Inflammatory macrophage treated with lipopolysaccharide for 4 hours (primary cell): Measurements from ENCODE around the gene CEP350.
"Not testable (repeated sequence)": the region's sequence is repeated elsewhere in the genome, so short reads cannot be mapped to it uniquely, and the experiment has no call there.

Source experiments
- DNase-seq: peaks from one replicate; pipeline ENCODE4 v3.0.0-alpha.2; 2020

Gene CEP350

DNA sequence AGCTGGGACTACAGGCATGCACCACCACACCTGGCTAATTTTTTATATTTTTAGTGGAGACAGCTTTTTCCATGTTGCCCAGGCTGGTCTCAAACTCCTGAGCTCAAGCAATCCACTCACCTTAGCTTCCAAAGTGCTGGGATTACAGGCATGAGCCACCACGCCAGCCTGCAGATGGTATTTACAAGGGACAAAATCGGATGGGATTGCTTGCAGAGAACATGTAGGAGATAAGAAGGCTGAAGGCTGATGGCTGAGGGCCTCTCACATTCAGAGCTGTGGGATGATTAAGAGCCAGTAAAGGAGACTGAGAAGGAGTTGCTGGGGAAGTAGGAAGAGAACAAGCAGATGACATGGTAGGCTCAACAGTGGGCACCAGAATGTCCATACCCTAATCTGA, 176.0 kb downstream of the CEP350 start:
- DNase-seq = no peak

DNA sequence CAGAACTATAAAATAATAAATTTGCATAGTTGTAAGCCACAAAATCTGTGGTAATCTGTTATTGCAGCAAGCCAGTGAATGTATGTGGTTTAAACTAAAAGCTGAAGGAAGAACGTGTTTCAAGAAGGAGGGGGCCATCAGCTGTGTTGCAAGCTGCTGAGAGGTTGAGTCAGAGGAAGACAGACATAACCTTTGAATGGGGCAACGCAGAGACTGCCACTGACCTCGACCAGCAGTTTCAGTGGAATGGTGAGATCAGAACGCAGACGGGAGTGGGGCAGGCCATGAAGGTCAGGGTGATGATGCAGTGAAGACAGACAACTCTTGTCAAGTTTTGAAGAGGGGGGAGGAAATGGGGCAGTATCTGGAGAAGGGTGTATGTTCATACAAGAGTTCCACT, 176.9 kb downstream of the CEP350 start:
- DNase-seq = peak; percentile 99

DNA sequence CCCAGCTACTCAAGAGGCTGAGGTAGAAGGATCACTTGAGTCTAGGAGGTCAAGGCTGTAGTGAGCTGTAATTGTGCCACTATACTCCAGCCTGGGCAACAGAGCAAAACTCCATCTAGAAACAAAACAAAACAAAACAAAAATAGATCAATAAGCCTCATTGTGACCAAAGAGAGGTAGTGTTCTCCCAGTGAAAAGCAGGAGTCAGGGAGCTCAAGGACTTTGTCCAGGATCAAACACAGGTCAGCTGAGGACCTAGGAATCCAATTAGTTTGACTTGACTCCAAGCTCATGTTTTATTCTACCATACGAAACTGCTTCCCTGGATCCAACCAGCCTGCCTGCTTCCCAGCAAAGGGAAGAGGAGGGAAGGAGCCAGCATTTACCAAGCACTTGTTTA, 178.6 kb downstream of the CEP350 start:
- DNase-seq = no peak

DNA sequence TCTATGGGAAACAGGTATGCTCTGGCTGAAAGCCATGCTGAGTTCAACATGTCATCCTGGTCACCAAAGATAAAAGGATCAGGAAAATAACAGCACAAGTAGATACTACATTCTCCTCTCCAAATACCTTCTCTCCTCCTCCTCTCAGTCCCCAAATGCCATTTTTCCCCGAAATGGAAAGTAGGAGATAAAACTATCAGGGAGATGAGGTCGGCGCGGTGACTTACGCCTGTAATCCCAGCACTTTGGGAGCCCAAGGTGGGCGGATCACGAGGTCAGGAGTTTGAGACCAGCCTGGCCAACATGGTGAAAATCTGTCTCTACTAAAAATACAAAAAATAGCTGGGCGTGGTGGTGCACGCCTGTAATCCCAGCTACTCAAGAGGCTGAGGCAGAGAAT, 179.1 kb downstream of the CEP350 start:
- DNase-seq = not testable (repeated sequence)

DNA sequence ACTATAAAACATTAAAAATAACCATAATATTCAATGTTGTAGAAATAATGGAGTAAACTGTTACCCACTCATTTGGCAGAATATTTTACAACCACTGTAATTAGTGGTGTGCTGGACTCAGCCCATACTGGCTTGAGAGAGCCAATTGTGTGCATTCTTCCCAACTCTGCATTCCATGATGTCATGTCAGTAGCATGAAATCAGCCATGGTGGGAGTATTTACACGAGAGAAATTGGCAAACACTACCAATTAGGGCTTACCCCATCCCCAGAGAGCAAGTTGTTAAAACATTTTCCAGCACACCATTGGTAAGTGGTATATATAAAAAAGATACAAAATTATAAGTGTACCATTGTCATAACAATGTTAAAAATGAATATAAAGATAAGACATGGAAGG, 180.9 kb downstream of the CEP350 start:
- no peak for DNase-seq

DNA sequence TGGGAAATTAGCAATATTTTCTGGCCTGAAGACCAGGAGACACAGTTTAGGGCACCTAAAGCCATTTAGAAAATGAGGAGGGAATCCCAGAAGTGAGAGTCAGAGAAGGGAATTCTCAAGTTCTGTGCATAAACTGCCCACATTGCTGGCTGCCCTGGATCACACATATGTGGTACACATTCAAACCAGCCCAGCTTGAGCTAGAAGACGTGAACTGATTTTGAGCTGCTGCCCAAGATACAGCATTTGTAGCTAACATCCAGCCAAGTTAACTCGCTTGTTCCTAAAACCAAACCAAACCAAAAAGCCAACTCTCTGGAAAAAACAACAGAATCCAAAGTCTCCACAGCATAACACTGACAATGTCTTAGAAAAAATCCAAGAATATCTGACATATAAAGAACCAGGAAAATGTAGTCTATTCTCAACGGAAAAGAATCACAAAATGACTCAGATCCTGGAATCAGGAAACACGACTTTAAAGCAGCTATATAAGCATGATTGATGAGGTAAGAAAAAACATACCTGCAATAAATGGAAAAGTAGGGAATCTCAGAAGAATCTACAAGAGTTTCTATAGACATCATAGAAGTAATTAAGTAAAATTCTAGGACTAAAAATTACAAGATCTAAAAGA, 181.8 kb downstream of the CEP350 start:
- no peak for DNase-seq

DNA sequence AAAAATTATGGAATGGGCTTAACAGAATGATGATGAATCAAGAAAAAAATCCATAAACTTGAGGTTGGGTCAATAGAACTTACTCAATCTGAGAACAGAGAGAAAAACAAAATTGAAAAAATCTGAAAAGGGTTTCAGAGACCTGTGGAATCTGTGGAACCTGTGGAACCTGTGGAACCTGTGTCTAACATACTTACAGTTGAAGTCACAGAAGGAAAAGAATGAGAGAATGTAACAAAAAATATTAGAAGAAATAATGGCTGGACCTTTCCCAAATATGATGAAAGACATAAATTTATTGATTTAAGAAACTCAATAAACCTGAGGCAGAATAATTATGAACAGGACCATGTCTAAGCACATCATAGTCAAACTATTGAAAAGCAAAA, 182.4 kb downstream of the CEP350 start:
- no peak for DNase-seq

DNA sequence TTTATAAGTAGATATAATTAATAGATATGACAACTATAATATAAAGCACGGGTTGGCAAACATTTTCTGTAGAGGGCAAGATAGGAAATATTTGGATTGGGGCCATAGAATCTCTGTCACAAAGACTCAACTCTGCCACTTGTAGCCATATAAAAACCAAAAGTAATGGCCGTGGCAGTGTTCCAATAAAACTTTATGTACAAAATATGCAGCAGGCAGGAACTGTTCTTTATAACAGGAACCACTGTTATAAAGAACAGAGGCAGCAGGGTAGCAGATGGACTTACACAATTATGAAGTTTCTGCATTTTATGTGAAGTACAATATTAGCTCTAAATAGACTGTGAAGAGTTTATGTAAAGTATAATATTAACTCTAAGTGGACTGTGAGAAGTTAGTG, 183.2 kb downstream of the CEP350 start:
- DNase-seq = peak; percentile 69

DNA sequence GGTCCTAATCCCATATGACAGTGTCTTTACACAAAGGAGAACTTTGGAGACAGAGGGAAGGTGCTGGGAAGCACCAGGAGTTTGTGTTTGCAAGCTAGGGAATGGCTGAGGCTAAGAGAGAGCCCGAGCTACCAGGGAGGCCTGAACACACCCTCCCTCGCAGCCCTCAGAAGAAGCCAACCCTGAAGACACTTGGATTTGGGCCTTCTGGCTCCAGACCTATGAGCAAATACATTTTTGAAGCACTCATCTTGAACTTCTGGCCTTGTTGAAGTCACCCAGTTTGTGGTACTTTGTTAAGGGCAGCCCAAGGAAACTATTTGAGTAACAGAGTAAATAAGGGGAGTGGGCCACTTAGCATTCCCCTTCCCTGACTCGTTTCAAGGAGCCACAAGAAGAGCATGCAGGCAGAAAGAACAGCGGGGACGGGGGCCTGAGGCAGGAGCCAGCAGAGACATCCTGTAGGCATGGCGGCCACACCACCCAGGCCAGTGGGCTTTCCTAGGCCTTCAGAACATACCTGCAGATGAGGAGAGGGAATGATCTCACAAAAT, 186.8 kb downstream of the CEP350 start:
- DNase-seq = no peak

DNA sequence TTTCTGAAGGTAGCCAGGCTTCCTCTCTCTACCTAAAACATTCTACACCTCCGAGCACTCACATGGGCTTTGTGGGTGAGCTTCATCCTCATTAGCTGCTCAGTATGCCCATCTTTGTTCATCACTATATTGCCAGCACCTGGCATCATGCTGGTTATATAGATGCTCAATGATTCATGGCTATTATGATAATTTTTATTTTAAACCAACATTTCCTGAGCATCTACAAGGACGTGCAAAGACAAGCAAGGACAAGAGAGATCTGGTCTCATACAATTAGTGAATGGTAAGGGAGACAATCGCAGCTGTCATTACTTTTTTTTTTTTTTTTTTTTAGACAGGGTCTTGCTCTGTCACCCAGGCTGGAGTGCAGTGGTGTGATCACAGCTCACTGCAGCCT, 188.7 kb downstream of the CEP350 start:
- no peak for DNase-seq

DNA sequence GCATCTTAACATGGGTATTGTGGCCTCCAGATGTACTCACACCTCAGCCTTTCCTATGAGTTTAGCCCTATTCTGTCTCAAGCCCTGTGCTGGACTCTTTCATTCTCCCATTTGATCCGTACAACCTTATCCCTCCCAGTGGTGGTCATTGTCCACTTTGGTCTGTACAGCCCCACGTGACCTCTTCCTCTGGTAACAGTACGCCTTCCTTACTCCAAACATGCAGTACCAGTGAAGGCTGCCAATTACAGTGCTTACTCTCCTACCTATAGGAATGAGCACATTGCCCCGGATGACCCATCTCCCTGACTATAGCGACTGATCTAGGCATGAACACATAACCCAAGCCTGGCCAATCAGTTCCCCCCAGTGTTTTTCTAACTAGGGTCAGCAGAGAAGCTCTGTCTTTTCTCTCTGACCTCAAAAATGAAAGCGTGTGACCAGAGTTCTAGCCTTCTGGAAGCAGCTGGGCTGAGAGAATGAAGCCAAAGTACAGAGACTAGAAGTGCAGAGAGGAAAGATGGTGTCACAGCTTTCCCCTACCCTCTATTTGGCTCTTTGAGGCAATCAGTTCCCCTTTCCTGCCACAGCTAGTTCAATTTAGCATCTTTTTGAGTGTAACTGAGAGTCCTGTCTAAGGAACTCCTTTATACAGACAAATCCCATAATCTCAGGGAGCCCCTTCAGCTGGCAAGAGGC, 190.2 kb downstream of the CEP350 start:
- no peak for DNase-seq

DNA sequence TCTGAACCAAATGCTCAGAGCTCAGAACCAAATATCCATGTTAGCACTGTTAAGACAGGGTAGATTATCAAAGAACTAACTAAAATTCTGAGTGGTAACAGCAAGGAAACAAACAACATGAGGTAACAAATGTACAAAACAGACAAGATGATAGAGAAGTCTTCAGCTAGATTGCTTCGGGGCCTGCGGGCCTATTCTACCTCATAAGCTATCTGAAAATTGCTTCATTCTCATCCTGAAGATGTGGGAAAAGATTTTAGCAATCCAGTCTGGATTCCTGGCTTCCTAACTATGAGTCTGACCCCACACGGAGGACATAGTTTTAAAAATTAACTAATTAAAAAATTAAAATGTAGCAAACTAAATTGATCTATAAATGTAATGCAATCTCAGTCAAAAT, 190.8 kb downstream of the CEP350 start:
- no peak for DNase-seq

DNA sequence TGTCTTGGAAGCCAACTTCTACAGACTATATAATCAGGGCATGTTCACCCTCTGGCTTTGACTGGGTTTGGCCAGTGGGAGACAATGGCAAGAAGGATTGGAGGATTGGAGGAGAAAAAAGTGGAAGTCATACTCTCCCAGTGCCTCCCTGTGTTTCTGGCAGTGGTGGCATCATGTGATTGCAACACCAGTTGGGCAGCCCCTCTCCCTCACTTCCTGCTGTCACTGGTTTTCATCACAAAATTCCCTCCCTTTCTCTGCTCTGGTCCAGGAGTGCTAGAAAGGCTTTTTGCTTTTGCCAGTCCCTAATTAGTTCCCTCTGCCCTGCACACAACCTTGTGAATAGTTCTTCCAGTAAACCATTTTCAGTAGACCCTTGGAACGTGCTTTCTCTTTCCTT, 196.4 kb downstream of the CEP350 start:
- peak; percentile 77 for DNase-seq

DNA sequence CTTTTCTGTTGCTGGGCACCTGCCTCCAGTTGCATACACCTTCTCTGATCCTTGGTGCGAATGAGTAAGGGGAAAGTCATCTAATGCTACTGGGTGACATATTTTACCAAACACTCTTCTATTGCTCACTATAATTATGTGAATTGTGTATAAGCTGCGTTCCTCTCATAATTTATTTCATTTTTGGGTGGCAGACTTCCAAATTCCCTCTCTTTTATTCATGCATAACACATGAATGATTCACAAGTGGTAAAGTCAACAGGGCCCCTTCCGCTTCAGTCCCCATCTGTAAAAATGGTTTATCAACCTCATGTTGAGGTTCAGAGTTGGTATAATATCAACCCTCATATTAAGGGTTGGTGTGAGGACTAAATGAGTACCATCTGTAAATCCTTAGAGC, 196.9 kb downstream of the CEP350 start:
- DNase-seq = no peak

DNA sequence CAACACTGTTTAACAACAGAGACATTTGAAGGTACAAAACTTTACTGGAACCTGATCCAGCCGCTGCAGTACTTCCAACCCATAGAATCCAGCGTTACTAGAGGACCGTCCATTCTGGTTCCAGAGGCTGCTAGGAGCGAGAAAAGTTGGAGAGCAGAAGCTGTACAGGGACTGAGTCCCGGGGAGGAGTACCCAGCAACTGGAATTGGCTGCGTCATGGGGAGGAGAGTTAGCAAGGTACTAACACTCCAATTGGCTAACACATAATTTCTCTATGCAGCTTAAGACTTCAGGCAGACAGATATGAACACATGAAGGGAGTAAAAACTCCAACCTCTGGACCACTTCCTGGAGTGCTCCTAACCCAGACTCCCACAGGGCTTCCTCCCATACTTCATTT, 198.0 kb downstream of the CEP350 start:
- DNase-seq = no peak

DNA sequence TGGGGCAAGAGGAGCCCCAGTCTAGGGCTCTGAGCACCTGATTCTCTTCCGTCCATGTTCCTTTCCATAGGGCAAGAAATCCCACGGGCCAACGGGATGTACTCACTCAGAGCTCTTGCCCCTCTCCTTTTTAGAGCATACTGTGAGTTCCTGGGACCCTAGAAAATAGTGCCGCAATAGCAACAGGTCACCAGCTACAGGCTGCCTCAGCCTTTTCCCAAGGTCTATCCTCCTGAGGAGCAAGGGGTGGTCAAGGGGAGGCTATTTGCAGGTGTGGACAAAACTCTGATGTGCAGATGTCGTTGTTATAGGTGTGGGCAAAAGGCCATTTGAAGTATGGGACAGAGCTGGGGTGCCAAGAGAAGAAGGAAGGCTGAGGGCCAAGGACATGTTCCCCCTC, 198.4 kb downstream of the CEP350 start:
- DNase-seq = no peak

DNA sequence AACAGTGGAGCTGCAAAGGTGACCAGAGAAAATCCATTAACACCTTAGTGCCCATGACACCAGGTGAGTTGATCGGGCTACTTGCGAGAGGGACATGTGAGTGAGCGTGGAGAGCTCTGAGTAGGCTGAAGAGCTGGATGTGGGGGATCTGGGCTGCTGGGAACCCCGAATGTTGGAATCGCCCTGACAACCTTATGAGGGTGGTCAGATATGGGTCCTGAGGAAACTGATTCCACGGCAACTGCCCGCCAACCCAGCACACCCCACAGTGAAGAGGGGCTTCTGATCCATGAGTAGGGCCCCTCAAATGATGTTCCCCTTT, 199.4 kb downstream of the CEP350 start:
- DNase-seq = no peak

DNA sequence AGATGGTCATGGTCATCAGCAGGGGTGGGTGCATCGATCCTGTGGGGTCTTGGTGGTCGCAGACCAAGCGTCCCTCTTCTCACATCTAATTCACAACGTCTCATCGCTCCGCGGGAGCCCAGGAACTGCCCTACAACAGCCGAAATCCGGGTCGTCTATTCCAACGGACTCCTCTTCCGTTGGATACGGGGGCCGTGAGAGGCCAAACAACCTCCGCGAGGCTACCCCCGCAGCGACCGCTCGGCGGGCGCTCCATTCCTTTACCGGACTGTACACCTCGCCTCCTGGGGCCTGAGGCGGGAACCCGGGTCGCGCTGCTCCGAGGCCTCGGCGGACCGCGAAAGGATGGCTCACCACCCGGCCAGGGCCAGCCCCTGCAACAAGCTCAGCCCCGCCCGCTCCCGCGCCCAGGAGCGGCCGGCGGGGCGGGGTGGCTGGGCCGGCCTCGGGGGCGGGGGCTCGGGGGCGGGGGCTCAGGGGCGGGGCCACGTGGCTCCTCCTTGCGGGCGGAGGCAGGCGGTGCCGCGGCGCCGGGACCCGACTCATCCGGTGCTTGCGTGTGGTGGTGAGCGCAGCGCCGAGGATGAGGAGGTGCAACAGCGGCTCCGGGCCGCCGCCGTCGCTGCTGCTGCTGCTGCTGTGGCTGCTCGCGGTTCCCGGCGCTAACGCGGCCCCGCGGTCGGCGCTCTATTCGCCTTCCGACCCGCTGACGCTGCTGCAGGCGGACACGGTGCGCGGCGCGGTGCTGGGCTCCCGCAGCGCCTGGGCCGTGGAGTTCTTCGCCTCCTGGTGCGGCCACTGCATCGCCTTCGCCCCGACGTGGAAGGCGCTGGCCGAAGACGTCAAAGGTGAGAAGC, 199.9 kb downstream of the CEP350 start, which contains the start of gene QSOX1:
TSS of gene QSOX1 (plus strand) at position 545 of the 857 bp plus-strand sequence. CDS start at position 584, 39 bp downstream.
- DNase-seq = peak; percentile 89

DNA sequence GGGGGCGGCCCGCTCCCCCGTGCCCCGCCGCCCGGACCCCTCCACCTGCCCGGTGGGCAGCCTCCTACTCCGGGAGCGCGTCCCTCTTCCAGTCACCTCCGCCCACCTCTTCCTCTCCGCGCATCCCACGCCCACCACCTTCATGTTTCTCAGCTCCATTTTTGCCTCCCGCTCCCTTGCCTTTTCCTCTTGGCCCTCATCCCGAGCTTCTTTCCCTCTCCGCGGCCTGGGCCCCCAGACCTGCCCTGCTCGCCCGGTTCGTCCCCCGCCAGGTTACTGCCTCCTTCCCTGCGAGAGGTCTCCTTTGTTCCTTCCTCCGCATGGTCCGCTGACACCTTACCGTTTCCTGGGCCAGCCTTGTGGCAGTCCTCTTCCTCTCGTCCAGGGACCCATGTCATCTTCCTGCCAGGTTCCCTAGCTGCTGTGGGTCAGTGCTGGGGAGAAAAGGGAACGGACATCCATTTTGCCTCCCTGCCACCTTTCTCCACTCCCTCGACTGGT, 200.6 kb downstream of the CEP350 start:
- peak; percentile 12 for DNase-seq

DNA sequence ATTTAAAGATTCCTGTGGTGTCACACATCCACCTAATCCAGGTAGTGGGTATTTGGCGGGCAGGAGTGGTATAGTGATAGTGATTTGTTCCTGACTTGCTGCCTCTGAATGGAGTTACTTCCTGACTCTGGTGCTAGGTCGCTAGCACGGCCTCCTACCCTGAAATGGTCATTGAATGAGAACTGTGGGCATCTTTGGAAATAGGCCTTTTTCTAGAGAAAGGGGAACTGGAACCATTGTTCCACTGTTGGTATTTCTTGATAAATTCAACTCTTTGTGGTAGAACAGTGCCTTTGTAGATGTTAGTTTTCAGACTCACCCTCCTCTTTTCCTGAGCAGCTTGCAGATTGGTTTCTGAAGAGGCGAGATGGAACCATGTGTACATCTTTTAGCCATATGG, 201.6 kb downstream of the CEP350 start:
- DNase-seq = peak; percentile 87

DNA sequence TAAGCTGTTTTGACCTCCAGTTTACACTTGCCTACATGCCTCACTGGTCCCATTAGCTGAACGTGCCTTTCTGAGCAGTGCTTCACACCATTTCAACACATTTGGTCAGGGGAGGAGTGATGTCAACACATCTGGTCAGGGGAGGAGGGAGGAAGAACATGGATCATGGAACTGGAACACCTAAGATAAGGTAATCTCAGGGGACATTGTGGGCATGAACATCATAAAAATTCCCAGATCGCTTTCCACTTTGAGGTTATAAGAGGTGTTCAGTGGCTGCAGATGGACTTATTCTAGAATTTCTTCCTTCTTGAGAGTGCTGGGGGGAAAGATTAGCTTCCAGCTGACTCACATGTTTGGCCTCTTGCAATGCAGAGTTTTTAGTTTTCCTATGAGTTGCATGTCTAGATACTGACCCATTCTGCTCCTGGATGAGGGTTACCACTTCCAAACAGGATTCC, 202.1 kb downstream of the CEP350 start:
- peak; percentile 57 for DNase-seq

DNA sequence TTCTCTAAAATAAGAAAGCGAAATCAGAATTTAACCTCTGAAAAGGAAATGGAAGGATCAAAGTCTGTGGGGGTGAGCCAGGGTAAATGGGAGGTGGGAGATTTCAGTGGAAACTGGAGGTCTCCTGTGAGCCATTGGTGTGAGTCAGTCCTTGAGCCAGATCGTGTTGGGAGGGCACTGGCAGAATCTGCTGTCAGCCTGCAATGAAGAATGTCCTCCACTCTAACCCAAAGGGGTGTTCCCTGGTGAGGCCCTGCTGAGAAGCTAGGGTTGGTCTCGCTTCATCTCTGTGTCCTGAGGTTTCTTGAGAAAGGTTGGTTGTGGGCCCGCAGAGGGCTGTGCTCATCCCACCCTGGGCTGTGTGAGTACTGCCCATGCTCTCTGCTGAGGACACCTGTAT, 202.5 kb downstream of the CEP350 start:
- DNase-seq = no peak

DNA sequence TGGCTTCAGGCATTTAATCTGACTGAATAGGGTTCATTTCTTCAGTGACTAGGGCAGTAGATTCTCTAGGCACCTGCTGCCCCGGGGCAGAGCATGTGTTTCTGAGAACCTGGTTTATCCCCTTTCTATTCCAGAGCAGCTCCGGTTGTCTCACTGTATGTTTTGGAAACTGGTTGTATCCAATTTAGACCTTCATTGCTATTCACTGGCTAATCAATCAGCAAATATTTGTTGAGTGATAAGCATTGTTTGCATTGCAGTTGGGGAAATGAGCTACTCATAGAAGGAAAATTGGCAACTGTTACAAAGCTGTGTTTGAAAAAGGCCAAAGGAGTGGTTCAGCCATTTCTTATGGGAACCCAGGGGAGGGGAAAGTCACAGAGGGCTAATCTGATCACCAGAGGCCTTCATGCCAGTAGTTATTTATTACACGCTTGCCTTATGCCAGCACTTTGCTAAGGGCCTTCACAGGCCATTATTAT, 203.0 kb downstream of the CEP350 start:
- no peak for DNase-seq
